Measurements from ENCODE around the gene PCSK4.
"Not testable (repeated sequence)": the region's sequence is repeated elsewhere in the genome, so short reads cannot be mapped to it uniquely, and the experiment has no call there.

PCSK4 gene

GRCh38 chr19:1441677-1442438 lies 48.3 kb downstream of the PCSK4 start:
- Histone ChIP-seq H3K36me3 (ENCODE audit: insufficient read depth, low read depth, low read length) (peaks cover 35% of the 10 kb centered on the region), H3K9me3 (ENCODE audit: insufficient read depth, low read depth, low read length) (no peaks in the 10 kb centered on the region), H3K27me3 (ENCODE audit: insufficient read depth, low read length) (peaks cover 16% of the 10 kb centered on the region), H3K4me3 (ENCODE audit: low read length) (no peak overlapping the region), H3K4me1 (ENCODE audit: insufficient read depth, low read length) (no peaks in the 10 kb centered on the region; the same call in 1 of the 2 replicates), H3K27ac (ENCODE audit: low read length) (no peak overlapping the region), H3K9ac (ENCODE audit: low read depth, low read length) (no peak overlapping the region)

- no peaks in the 10 kb centered on the region; the same call in 1 of the 2 replicates for H3K4me1 ChIP-seq (ENCODE audit: insufficient read depth, low read length)
- H3K9me3 ChIP-seq (ENCODE audit: insufficient read depth, low read depth, low read length) = no peaks in the 10 kb centered on the region
- H3K9ac ChIP-seq (ENCODE audit: low read depth, low read length) = no peak overlapping the region
- H3K4me3 ChIP-seq (ENCODE audit: low read length) = no peak overlapping the region
- H3K27me3 ChIP-seq (ENCODE audit: insufficient read depth, low read length) = peaks cover 9% of the 10 kb centered on the region
- peaks cover 35% of the 10 kb centered on the region for H3K36me3 ChIP-seq (ENCODE audit: insufficient read depth, low read depth, low read length)
- no peak overlapping the region for H3K27ac ChIP-seq (ENCODE audit: low read length)
Observed at GRCh38 chr19:1441022-1441426, 49.1 kb downstream of the PCSK4 start.

- no peak overlapping the region for H3K9ac ChIP-seq (ENCODE audit: low read depth, low read length)
Observed at GRCh38 chr19:1440418-1440801, 49.7 kb downstream of the PCSK4 start.

GRCh38 chr19:1439525-1440417 lies 50.4 kb downstream of the PCSK4 start:
- H3K27ac ChIP-seq (ENCODE audit: low read length); H3K4me1 ChIP-seq (ENCODE audit: insufficient read depth, low read length): not testable (repeated sequence)

More at GRCh38 chr19:1440418-1440801, 49.7 kb downstream of the PCSK4 start:
- Histone ChIP-seq H3K27me3 (ENCODE audit: insufficient read depth, low read length) (peaks cover 6% of the 10 kb centered on the region), H3K36me3 (ENCODE audit: insufficient read depth, low read depth, low read length) (peaks cover 39% of the 10 kb centered on the region), H3K4me1 (ENCODE audit: insufficient read depth, low read length) (no peaks in the 10 kb centered on the region; the same call in 1 of the 2 replicates), H3K4me3 (ENCODE audit: low read length) (no peak overlapping the region; the same call in 1 of the 2 replicates), H3K27ac (ENCODE audit: low read length) (no peak overlapping the region), H3K9me3 (ENCODE audit: insufficient read depth, low read depth, low read length) (no peaks in the 10 kb centered on the region)

GRCh38 chr19:1438933-1439354 lies 51.2 kb downstream of the PCSK4 start:
- H3K4me3 ChIP-seq (ENCODE audit: low read length) = peak overlapping the region; percentile 96
- no peaks in the 10 kb centered on the region for H3K9me3 ChIP-seq (ENCODE audit: insufficient read depth, low read depth, low read length)
- H3K4me1 ChIP-seq (ENCODE audit: insufficient read depth, low read length) = no peaks in the 10 kb centered on the region; the same call in 1 of the 2 replicates
- no peaks in the 10 kb centered on the region for H3K27me3 ChIP-seq (ENCODE audit: insufficient read depth, low read length)
- peaks cover 49% of the 10 kb centered on the region for H3K36me3 ChIP-seq (ENCODE audit: insufficient read depth, low read depth, low read length)
- peak overlapping the region; percentile 98 for H3K9ac ChIP-seq (ENCODE audit: low read depth, low read length)
- H3K27ac ChIP-seq (ENCODE audit: low read length) = peak overlapping the region; percentile 84

More at GRCh38 chr19:1439525-1440417, 50.4 kb downstream of the PCSK4 start:
- Histone ChIP-seq H3K4me3 (ENCODE audit: low read length) (peak overlapping the region; percentile 96), H3K9ac (ENCODE audit: low read depth, low read length) (peak overlapping the region; percentile 98), H3K36me3 (ENCODE audit: insufficient read depth, low read depth, low read length) (peaks cover 41% of the 10 kb centered on the region)
- not testable (repeated sequence) for H3K9me3 ChIP-seq (ENCODE audit: insufficient read depth, low read depth, low read length); H3K27me3 ChIP-seq (ENCODE audit: insufficient read depth, low read length)

GRCh38 chr19:1438035-1438932 lies 51.9 kb downstream of the PCSK4 start, which contains the start of gene RPS15:
TSS of gene RPS15 (plus strand) at chr19:1438396. CDS start at chr19:1438426, 30 bp downstream.
- Histone ChIP-seq H3K27ac (ENCODE audit: low read length) (peak within 1 kb of the TSS; percentile 84), H3K9me3 (ENCODE audit: insufficient read depth, low read depth, low read length) (no peaks in the 10 kb centered on the region), H3K4me1 (ENCODE audit: insufficient read depth, low read length) (no peaks in the 10 kb centered on the region), H3K4me3 (ENCODE audit: low read length) (peak within 1 kb of the TSS; percentile 96), H3K36me3 (ENCODE audit: insufficient read depth, low read depth, low read length) (peaks cover 51% of the 10 kb centered on the region), H3K9ac (ENCODE audit: low read depth, low read length) (peak within 1 kb of the TSS; percentile 98), H3K27me3 (ENCODE audit: insufficient read depth, low read length) (no peaks in the 10 kb centered on the region)

GRCh38 chr19:1437609-1438008 lies 52.5 kb downstream of the PCSK4 start:
- Histone ChIP-seq H3K9ac (ENCODE audit: low read depth, low read length) (no peak overlapping the region), H3K4me1 (ENCODE audit: insufficient read depth, low read length) (no peaks in the 10 kb centered on the region), H3K4me3 (ENCODE audit: low read length) (no peak overlapping the region; the same call in 1 of the 2 replicates), H3K9me3 (ENCODE audit: insufficient read depth, low read depth, low read length) (no peaks in the 10 kb centered on the region), H3K36me3 (ENCODE audit: insufficient read depth, low read depth, low read length) (peaks cover 57% of the 10 kb centered on the region), H3K27me3 (ENCODE audit: insufficient read depth, low read length) (no peaks in the 10 kb centered on the region), H3K27ac (ENCODE audit: low read length) (no peak overlapping the region)

- Histone ChIP-seq H3K9me3 (ENCODE audit: insufficient read depth, low read depth, low read length) (no peaks in the 10 kb centered on the region), H3K36me3 (ENCODE audit: insufficient read depth, low read depth, low read length) (peaks cover 50% of the 10 kb centered on the region), H3K4me3 (ENCODE audit: low read length) (no peak overlapping the region), H3K27me3 (ENCODE audit: insufficient read depth, low read length) (no peaks in the 10 kb centered on the region), H3K27ac (ENCODE audit: low read length) (no peak overlapping the region), H3K4me1 (ENCODE audit: insufficient read depth, low read length) (no peaks in the 10 kb centered on the region), H3K9ac (ENCODE audit: low read depth, low read length) (no peak overlapping the region)
Observed at GRCh38 chr19:1435378-1435989, 54.7 kb downstream of the PCSK4 start.

- Histone ChIP-seq H3K9ac (ENCODE audit: low read depth, low read length) (no peak overlapping the region), H3K4me3 (ENCODE audit: low read length) (no peak overlapping the region), H3K9me3 (ENCODE audit: insufficient read depth, low read depth, low read length) (no peaks in the 10 kb centered on the region), H3K27ac (ENCODE audit: low read length) (no peak overlapping the region), H3K4me1 (ENCODE audit: insufficient read depth, low read length) (no peaks in the 10 kb centered on the region), H3K36me3 (ENCODE audit: insufficient read depth, low read depth, low read length) (peaks cover 50% of the 10 kb centered on the region), H3K27me3 (ENCODE audit: insufficient read depth, low read length) (no peaks in the 10 kb centered on the region)
Observed at GRCh38 chr19:1434577-1435060, 55.5 kb downstream of the PCSK4 start.

GRCh38 chr19:1434040-1434366 lies 56.1 kb downstream of the PCSK4 start:
- Histone ChIP-seq H3K36me3 (ENCODE audit: insufficient read depth, low read depth, low read length) (peaks cover 52% of the 10 kb centered on the region), H3K9me3 (ENCODE audit: insufficient read depth, low read depth, low read length) (no peaks in the 10 kb centered on the region), H3K4me1 (ENCODE audit: insufficient read depth, low read length) (no peaks in the 10 kb centered on the region), H3K4me3 (ENCODE audit: low read length) (no peak overlapping the region), H3K27me3 (ENCODE audit: insufficient read depth, low read length) (no peaks in the 10 kb centered on the region), H3K27ac (ENCODE audit: low read length) (no peak overlapping the region), H3K9ac (ENCODE audit: low read depth, low read length) (no peak overlapping the region)
